Activated CD4-positive, alpha-beta T cell treated with anti-CD3 and anti-CD28 coated beads, Interleukin-2, amount 50 U/mL, for 48 hours (primary cell): ENCODE results near the gene RAD50.
"Not testable (repeated sequence)": the region's sequence is repeated elsewhere in the genome, so short reads cannot be mapped to it uniquely, and the experiment has no call there.

Experiments
- DNase-seq, 2 experiments: peaks; one replicate each; pipeline ENCODE4 v3.0.0-alpha.2; 2020

Gene RAD50

DNA sequence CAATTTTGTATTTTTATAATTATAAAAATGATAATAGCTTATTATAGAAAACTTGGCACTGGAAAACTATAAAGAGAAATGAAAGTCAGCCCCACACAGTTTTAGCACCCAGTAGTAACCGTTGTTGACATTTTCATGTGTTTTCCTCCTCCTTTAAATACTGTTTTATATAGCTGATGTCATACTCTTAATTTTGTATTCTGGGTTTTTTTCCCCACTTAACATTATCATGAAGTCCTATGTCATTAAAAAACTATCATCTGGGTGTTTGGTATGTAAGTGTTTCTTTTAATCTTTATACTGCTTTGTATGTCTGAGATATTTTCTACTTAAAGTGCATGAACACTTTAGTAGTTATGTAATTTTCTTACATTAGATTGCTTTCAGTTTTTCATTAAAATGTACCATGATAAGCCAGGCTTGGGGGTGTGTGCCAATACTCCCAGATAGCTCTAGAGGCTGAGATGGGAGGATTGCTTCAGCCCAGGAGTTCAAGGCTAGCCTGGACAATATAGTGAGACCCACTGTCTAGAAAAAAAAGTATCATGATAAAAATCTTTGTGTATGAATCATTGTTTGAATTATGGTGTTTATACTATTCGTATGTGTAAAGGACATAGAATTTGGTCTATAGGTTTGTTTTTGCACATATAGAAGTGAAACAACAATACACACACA, 2.7 kb downstream of the RAD50 start:
- DNase-seq: no peak

DNA sequence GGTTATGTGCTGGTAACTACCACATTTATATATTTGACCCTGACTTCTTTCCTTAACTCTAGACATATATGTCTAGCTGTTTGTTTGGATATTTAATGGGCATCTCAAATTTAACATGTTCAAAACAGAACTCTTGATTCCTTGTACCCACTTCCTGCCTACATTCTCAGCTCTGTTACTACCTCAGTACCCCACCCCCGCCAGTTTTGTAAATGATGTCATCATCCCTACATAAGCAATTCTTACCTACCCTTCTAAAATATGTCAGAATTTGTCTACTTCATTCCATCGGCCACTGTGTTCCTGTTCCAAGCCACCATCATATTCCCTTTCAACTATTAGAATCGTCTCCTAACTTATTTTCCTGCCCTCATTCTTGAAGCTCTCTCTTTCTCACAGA, 4.8 kb downstream of the RAD50 start:
- no peak for DNase-seq

DNA sequence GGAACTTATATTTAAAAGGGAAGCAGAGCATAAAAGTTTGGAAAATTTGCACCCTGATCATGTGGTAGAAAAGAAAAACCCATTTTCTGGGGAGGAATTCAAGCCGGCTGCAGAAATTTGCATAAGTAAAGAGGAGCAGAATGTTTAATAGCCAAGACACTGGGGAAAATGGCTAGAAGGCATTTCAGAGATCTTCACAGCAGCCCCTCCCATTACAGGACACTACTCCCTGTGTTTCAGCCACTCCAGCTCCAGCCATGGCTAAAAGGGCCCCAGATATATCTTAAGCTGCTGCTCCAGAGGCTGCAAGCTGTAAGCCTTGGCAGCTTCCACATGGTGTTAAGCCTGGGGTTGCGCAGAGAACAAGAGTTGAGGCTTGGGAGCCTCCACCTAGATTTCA, 7.8 kb downstream of the RAD50 start:
- DNase-seq: not testable (repeated sequence)

- DNase-seq: no peak
Observed at GRCh38 chr5:132566657-132567056, 9.9 kb downstream of the RAD50 start.

DNA sequence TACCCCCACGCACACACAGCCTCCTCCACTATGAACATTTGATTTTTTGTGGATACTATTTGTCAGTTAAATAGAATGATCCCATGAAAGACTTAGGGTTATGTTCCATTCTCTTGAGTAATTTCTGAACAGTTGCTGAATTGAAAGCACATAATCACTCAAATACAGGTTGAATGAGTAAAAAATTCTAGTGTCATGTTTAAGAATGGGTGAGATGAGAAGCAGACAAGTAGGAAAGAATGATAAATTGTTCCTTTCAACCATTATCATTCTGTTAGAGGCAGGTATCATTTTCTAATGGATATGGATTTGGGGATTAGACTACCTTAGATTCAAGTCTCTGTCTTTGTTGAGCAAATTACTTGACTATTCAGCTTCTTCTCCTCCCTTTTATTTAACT, 19.3 kb downstream of the RAD50 start:
- DNase-seq: no peak

DNA sequence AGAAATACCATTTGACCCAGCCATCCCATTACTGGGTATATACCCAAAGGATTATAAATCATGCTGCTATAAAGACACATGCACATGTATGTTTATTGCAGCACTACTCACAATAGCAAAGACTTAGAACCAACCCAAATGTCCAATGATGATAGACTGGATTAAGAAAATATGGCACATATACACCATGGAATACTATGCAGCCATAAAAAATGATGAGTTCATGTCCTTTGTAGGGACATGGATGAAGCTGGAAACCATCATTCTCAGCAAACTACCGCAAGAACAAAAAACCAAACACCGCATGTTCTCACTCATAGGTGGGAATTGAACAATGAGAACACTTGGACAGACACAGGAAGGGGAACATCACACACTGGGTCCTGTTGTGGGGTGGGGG, 27.8 kb downstream of the RAD50 start:
- DNase-seq: not testable (repeated sequence)

GRCh38 chr5:132586063-132586462, 29.3 kb downstream of the RAD50 start:
- no peak for DNase-seq

DNA sequence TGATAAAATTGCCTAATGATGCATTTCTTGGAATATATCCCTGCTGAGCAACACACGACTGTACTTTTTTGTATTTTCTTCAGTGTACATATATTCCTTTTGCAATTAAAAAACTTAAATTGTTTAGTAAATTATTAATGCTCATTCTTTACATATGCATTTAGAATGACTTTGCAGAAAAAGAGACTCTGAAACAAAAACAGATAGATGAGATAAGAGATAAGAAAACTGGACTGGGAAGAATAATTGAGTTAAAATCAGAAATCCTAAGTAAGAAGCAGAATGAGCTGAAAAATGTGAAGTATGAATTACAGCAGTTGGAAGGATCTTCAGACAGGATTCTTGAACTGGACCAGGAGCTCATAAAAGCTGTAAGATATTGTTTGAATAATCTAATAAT, 32.7 kb downstream of the RAD50 start:
- DNase-seq: no peak

DNA sequence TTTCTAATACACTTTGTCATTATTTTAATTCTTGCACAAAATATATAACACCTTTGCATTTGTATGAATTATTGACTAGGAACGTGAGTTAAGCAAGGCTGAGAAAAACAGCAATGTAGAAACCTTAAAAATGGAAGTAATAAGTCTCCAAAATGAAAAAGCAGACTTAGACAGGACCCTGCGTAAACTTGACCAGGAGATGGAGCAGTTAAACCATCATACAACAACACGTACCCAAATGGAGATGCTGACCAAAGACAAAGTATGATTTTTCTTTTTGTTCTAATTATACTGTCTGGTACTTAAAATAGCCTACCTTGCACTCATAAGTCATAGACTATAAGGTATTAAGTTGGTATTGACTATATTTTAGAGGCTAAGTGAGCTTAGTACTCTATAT, 34.4 kb downstream of the RAD50 start:
- no peak for DNase-seq

- no peak for DNase-seq
Observed at GRCh38 chr5:132592521-132592920, 35.7 kb downstream of the RAD50 start.

GRCh38 chr5:132594170-132594569, 37.4 kb downstream of the RAD50 start:
- no peak for DNase-seq

- no peak for DNase-seq
Observed at GRCh38 chr5:132595624-132596023, 38.8 kb downstream of the RAD50 start.

DNA sequence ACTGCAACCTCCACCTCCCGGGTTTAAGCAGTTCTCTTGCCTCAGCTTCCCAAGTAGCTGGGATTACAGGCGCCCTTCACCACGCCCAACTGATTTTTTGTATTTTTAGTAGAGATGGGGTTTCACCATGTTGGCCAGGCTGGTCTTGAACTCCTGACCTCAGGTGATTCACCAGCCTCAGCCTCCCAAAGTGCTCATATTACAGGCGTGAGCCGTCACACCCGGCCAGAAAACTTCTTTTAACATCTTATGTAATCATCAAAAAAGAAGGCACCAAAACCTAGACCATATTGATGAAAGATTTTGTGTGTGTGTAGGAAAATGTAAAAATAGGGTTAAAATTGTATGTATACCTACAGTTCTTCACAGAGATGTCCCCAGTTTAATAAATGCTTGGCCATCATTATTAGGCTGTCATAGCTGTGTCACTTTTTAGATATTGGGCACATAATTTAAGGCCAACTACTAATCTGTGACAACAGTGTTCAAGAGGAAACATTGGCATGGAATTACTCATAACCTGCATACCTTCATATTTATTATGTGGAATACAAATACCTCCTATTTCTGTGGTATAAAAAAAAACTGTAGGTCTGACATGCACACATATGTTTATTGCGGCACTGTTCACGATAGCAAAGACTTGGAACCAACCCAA, 44.4 kb downstream of the RAD50 start:
- no peak for DNase-seq

GRCh38 chr5:132607095-132607494, 50.3 kb downstream of the RAD50 start:
- no peak for DNase-seq

- DNase-seq: no peak
Observed at GRCh38 chr5:132608107-132608506, 51.3 kb downstream of the RAD50 start.

- DNase-seq: no peak
Observed at GRCh38 chr5:132611965-132612364, 55.2 kb downstream of the RAD50 start.

DNA sequence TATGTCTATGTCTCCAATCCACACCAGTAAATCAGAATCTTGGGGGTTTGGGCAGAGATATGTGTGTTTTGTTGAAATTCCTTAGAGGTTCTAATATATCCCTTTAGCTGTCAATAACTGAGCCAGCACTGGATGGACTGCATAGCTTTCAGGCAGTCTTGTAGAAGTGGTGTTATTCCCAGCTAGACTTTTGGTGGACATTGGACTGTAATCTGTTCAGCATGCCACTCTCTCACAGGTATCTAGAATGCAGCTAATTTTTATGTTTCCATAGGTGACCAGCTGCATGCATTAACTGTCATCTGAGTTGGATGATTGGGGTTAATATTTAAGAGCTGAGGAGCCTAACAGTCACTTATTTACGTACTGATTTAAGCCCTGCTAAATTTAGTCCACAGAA, 56.1 kb downstream of the RAD50 start:
- DNase-seq: no peak

GRCh38 chr5:132621699-132622098, 64.9 kb downstream of the RAD50 start:
- DNase-seq: no peak

GRCh38 chr5:132622608-132623007, 65.8 kb downstream of the RAD50 start:
- DNase-seq: no peak

- no peak for DNase-seq
Observed at GRCh38 chr5:132627470-132627869, 70.7 kb downstream of the RAD50 start.

GRCh38 chr5:132628814-132629213, 72.0 kb downstream of the RAD50 start:
- DNase-seq: no peak

- DNase-seq: no peak
Observed at GRCh38 chr5:132629230-132629944, 72.6 kb downstream of the RAD50 start.

DNA sequence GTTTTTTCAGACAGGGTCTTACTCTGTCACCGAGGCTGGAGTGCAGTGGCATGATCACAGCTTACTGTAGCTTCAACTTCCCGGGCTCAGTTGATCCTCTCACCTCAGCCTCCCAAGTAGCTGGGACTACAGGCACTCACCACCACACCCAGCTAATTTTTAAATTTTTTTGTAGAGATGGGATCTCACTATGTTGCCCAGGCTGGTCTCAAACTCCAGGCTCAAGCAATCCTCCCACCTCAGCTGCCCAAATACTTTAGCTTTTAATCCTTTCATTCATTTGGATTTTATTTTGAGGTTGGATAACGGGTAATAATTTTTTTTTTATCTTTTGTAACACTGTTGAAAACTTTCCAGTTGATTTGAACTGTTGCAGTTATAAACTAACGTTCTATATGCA, 76.8 kb downstream of the RAD50 start:
- not testable (repeated sequence) for DNase-seq

DNA sequence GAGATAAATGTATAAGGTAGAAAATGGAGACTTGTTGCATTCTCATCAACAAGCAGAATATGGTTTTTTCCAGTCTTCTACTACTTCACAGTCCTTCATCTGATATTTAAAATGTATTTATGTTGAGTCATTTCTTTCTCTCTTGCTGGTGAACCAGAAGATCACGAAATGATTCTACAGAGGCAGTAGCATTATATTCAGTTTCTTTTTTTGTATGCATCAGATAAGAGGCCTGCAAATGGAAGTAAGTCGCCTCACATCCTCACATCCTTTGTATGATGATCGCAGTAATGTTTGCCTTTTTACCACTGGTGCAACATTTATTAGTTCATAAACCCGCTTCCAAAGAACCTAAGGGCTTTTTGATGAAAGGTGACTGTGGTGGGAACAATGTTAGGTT, 79.1 kb downstream of the RAD50 start:
- DNase-seq: no peak
